K562 (cell line): ENCODE data around the gene IL15RA. TPM values are rescaled to one million over a fixed set of nuclear protein-coding genes. Genes with fewer than 3 reads are reported as not detected.

ENCODE experiments used
- BRD9 ChIP-seq: fragments of 450-650 bp; IDR thresholded peaks from 2 replicates; pipeline ENCODE4 v1.6.1; 2018; ENCODE audit warnings: low read depth; ENCODE audit not compliant: partially characterized antibody
- CAMTA2 ChIP-seq: fragments of 250-450 bp; sonication (Bioruptor Pico); conservative IDR thresholded peaks from 2 replicates; pipeline ENCODE4 v1.5.1; 2022
- ESRRA ChIP-seq: fragments of 450-650 bp; IDR thresholded peaks from 2 replicates; pipeline ENCODE4 v1.6.1; 2014; ENCODE audit warnings: low read depth, mild to moderate bottlenecking, moderate library complexity, borderline replicate concordance
- HLTF ChIP-seq: fragments of 450-650 bp; IDR thresholded peaks from 2 replicates; pipeline ENCODE4 v1.6.1; 2016
- ILF3 ChIP-seq: fragments of 450-650 bp; IDR thresholded peaks from 2 replicates; pipeline ENCODE4 v1.6.1; 2018; ENCODE audit warnings: antibody characterized with exemption, mild to moderate bottlenecking, moderate library complexity, borderline replicate concordance
- KLF13 ChIP-seq: fragments of 450-650 bp; IDR thresholded peaks from 2 replicates; pipeline ENCODE4 v1.6.1; 2016; ENCODE audit warnings: missing genetic modification characterization, low read depth, mild to moderate bottlenecking, missing compliant biosample characterization, moderate library complexity, borderline replicate concordance
- MAFK ChIP-seq: IDR thresholded peaks from 2 replicates; pipeline ENCODE4 v1.6.1; 2011; ENCODE audit warnings: low read length, improper control_type of control experiment
- MCM2 ChIP-seq: fragments of 450-650 bp; IDR thresholded peaks from 2 replicates; pipeline ENCODE4 v1.6.1; 2017; ENCODE audit warnings: low read depth, mild to moderate bottlenecking
- MEF2D ChIP-seq: conservative IDR thresholded peaks from 2 replicates; pipeline ENCODE4 v1.6.1; 2016; ENCODE audit warnings: low read depth, missing genetic modification characterization, missing compliant biosample characterization
- NR2C2 ChIP-seq, 2 experiments: fragments of 200-800 bp in 1 of 2; sonication (Bioruptor generic) in 1 of 2; sonication (generic) in 1 of 2; formaldehyde crosslinking in 1 of 2; IDR thresholded peaks; 2 replicates each; pipeline versions ENCODE4 v1.6.1 to v1.8.0; 2016 to 2022; ENCODE audit warnings: mild to moderate bottlenecking in 1 of 2, missing compliant biosample characterization in 1 of 2, missing genetic modification characterization in 1 of 2, missing genetic modification reagents in 1 of 2
- PHB ChIP-seq: fragments of 250-450 bp; sonication (Bioruptor Pico); IDR thresholded peaks from 2 replicates; pipeline ENCODE4 v1.5.0; 2021
- RERE ChIP-seq: sonication (generic); formaldehyde crosslinking; IDR thresholded peaks from 2 replicates; pipeline ENCODE4 v1.8.0; 2023; ENCODE audit warnings: missing genetic modification reagents, mild to moderate bottlenecking, borderline replicate concordance
- RFX5 ChIP-seq: IDR thresholded peaks from 2 replicates; pipeline ENCODE4 v1.6.1; 2011; ENCODE audit warnings: low read depth, mild to moderate bottlenecking, improper control_type of control experiment, low read length
- ZFX ChIP-seq: sonication (generic); formaldehyde crosslinking; IDR thresholded peaks from 2 replicates; pipeline ENCODE4 v1.8.0; 2022; ENCODE audit warnings: mild to moderate bottlenecking, missing genetic modification reagents, moderate library complexity
- ZMIZ1 ChIP-seq, 2 experiments: fragments of 150-350 bp in 1 of 2; IDR thresholded peaks; 2 replicates each; pipeline ENCODE4 v1.6.1; 2012 to 2016; ENCODE audit warnings: low read depth in 2 of 2, low read length in 2 of 2, mild to moderate bottlenecking in 1 of 2, moderate library complexity in 1 of 2
- ZNF134 ChIP-seq: fragments of 250-450 bp; sonication (Bioruptor Pico); conservative IDR thresholded peaks from 2 replicates; pipeline ENCODE4 v1.4.0; 2020
- ZNF217 ChIP-seq: sonication (generic); formaldehyde crosslinking; IDR thresholded peaks from 2 replicates; pipeline ENCODE4 v1.8.0; 2022; ENCODE audit warnings: mild to moderate bottlenecking, missing genetic modification reagents
- ZNF24 ChIP-seq: fragments of 450-650 bp; IDR thresholded peaks from 2 replicates; pipeline ENCODE4 v1.6.1; 2016
- ZNF589 ChIP-seq: fragments of 200-800 bp; sonication (Bioruptor generic); IDR thresholded peaks from 2 replicates; pipeline ENCODE4 v1.6.1; 2016; ENCODE audit warnings: low read depth, missing genetic modification characterization, missing compliant biosample characterization
- ZNF766 ChIP-seq: fragments of 200-800 bp; sonication (Bioruptor generic); conservative IDR thresholded peaks from 2 replicates; pipeline ENCODE4 v1.6.1; 2016; ENCODE audit warnings: missing genetic modification characterization, missing compliant biosample characterization
- polyA plus RNA-seq, 8 experiments: library from polyadenylated mRNA; depleted of rRNA in 4 of 8; stranded (reverse) in 5 of 8; unstranded in 3 of 8; fragments of >200 nt; fragmentation: Nextera tagmentation in 2 of 8; fragmentation: Illumina TruSeq in 1 of 8; extraction: Ambion mirVana in 2 of 8; extraction: Trizol in 1 of 8; gene quantifications; 2 replicates each; pipeline versions ENCODE4 v1.2.1 to v1.2.3, GENCODE V29; 2011 to 2014; ENCODE audit warnings: inconsistent platforms in 1 of 8, missing spikeins in 1 of 8
- total RNA-seq, 7 experiments: library from RNA; depleted of rRNA in 6 of 7; stranded (reverse); fragments of >200 nt in 6 of 7; fragmentation: Illumina TruSeq in 2 of 7; extraction: Trizol in 2 of 7; gene quantifications; 2 replicates each; pipeline versions ENCODE4 v1.2.1 to v1.2.3, GENCODE V29; 2011 to 2021; ENCODE audit warnings: low replicate concordance in 1 of 7

Gene IL15RA
- total and polyA plus RNA-seq, 9 of the 15 experiments (the other 6 are each of a cell fraction or from before 2014, with no cell fraction given): 1.2 to 11.7 (median 8.0) TPM

- TF ChIP-seq RERE (CRISPR knock-in tag) (no peak), KLF13 (no peak), MAFK (no peak), ZNF217 (CRISPR knock-in tag) (no peak), ZNF766 (CRISPR knock-in tag) (no peak), ZNF24 (no peak), ZMIZ1 (IDR thresholded peaks at IDR 0.05; ENCODE audit: low read depth in 2 of 2, low read length in 2 of 2) (no peak), ZFX (CRISPR knock-in tag) (no peak), HLTF (peak; percentile 62; the same call in 1 of the 2 replicates), RFX5 (no peak), BRD9 (peak; percentile 88), CAMTA2 (CRISPR knock-in tag) (no peak), ZNF134 (no peak), ESRRA (no peak), MCM2 (no peak), ILF3 (no peak), NR2C2 (CRISPR knock-in tag; IDR thresholded peaks at IDR 0.05) (no peak), NR2C2 (tag; IDR thresholded peaks at IDR 0.05) (no peak), MEF2D (no peak), PHB (CRISPR knock-in tag) (no peak), ZNF589 (CRISPR knock-in tag) (no peak)
Measured at GRCh38 chr10:6019010-6019782, 41.9 kb upstream of the IL15RA start (continued).
